Neural progenitor cell (in vitro differentiated cells): ENCODE measurements around the gene C20orf96.

Experiments used
- EZH2 ChIP-seq: fragments of 200-600 bp; sonication (generic); IDR thresholded peaks from 2 replicates; pipeline ENCODE4 v1.6.1; 2017; ENCODE audit warnings: antibody characterized with exemption, mild to moderate bottlenecking, moderate library complexity
- EZH2phosphoT487 ChIP-seq: fragments of 200-600 bp; sonication (generic); IDR thresholded peaks from 2 replicates; pipeline ENCODE4 v1.6.1; 2017; ENCODE audit warnings: antibody characterized with exemption
- TF ChIP-seq, protein P1 (sequence below): fragments of 200-600 bp; sonication (generic); IDR thresholded peaks from 2 replicates; pipeline ENCODE4 v1.5.1; 2017; ENCODE audit warnings: antibody characterized with exemption, mild to moderate bottlenecking

DNA sequence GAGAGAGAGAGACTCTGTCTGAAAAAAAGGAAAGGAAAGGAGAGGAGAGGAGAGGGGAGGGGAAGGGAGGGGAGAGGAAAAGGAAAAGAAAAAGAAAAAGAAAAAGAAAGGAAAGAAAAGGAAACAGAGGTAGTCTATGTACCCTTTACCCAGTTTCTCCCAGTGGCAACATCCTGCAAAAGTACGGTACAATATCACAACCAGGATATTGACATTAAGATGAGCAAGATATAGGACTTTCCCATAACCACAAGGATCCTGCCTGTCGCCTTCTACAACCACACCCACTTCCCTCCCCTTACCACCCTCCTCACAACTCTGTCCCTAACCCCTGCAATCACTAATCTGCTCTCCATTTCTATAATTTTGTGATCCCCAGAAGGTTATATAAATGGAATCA, 4.0 kb downstream of the C20orf96 start:
- TF ChIP-seq, protein P1, sequence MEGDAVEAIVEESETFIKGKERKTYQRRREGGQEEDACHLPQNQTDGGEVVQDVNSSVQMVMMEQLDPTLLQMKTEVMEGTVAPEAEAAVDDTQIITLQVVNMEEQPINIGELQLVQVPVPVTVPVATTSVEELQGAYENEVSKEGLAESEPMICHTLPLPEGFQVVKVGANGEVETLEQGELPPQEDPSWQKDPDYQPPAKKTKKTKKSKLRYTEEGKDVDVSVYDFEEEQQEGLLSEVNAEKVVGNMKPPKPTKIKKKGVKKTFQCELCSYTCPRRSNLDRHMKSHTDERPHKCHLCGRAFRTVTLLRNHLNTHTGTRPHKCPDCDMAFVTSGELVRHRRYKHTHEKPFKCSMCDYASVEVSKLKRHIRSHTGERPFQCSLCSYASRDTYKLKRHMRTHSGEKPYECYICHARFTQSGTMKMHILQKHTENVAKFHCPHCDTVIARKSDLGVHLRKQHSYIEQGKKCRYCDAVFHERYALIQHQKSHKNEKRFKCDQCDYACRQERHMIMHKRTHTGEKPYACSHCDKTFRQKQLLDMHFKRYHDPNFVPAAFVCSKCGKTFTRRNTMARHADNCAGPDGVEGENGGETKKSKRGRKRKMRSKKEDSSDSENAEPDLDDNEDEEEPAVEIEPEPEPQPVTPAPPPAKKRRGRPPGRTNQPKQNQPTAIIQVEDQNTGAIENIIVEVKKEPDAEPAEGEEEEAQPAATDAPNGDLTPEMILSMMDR, result no peak
- no peak for TF ChIP-seq EZH2phosphoT487
- no peak for TF ChIP-seq EZH2
